HepG2 (cell line): ENCODE measurements around the gene PLEKHA6. TPM values are rescaled to one million over a fixed set of nuclear protein-coding genes. Genes with fewer than 3 reads are reported as not detected.

Experiments used
- BHLHE40 ChIP-seq: IDR thresholded peaks from 2 replicates; pipeline ENCODE4 v1.6.1; 2011; ENCODE audit warnings: low read length, improper control_type of control experiment
- FOXM1 ChIP-seq: sonication (generic); formaldehyde crosslinking; IDR thresholded peaks from 2 replicates; pipeline ENCODE4 v1.5.0; 2020; ENCODE audit warnings: missing genetic modification reagents
- GZF1 ChIP-seq: sonication (generic); formaldehyde crosslinking; IDR thresholded peaks from 2 replicates; pipeline ENCODE4 v1.5.1; 2020; ENCODE audit warnings: mild to moderate bottlenecking, missing genetic modification reagents
- HMGA1 ChIP-seq: sonication (generic); formaldehyde crosslinking; conservative IDR thresholded peaks from 2 replicates; pipeline ENCODE4 v1.4.0; 2020; ENCODE audit warnings: missing genetic modification reagents
- HNRNPUL1 ChIP-seq: fragments of 200-400 bp; formaldehyde crosslinking; IDR thresholded peaks from 2 replicates; pipeline ENCODE4 v1.6.1; 2017; ENCODE audit warnings: low read depth, mild to moderate bottlenecking, low read length, moderate library complexity
- MTERF4 ChIP-seq: sonication (generic); formaldehyde crosslinking; IDR thresholded peaks from 2 replicates; pipeline ENCODE4 v1.8.0; 2023; ENCODE audit warnings: mild to moderate bottlenecking, missing genetic modification reagents
- NCOA5 ChIP-seq: sonication (generic); formaldehyde crosslinking; IDR thresholded peaks from 2 replicates; pipeline ENCODE4 v1.4.0; 2020; ENCODE audit warnings: missing genetic modification reagents
- NR2F1 ChIP-seq, 2 experiments: fragments of 450-650 bp in 1 of 2; formaldehyde crosslinking in 1 of 2; IDR thresholded peaks; 2 replicates each; pipeline versions ENCODE4 v1.5.0 to v1.6.1; 2016 to 2020; ENCODE audit warnings: mild to moderate bottlenecking in 1 of 2, missing compliant biosample characterization in 1 of 2, missing genetic modification reagents in 1 of 2, moderate library complexity in 1 of 2
- PTBP1 ChIP-seq: fragments of 200-400 bp; formaldehyde crosslinking; IDR thresholded peaks from 2 replicates; pipeline ENCODE4 v1.6.1; 2018; ENCODE audit warnings: low read length, low read depth; ENCODE audit not compliant: poor library complexity, severe bottlenecking
- TAF15 ChIP-seq: fragments of 200-400 bp; formaldehyde crosslinking; IDR thresholded peaks from one replicate; pipeline ENCODE4 v1.6.1; 2018; ENCODE audit warnings: mild to moderate bottlenecking, low read depth, low read length; ENCODE audit not compliant: poor library complexity, severe bottlenecking
- ZBTB10 ChIP-seq: sonication (generic); formaldehyde crosslinking; IDR thresholded peaks from 2 replicates; pipeline ENCODE4 v1.4.0; 2020; ENCODE audit warnings: missing genetic modification reagents, borderline replicate concordance
- ZFP1 ChIP-seq: IDR thresholded peaks from 2 replicates; pipeline ENCODE4 v1.6.1; 2016
- ZGPAT ChIP-seq: IDR thresholded peaks from 2 replicates; pipeline ENCODE4 v1.6.1; 2016; ENCODE audit warnings: mild to moderate bottlenecking
- ZNF138 ChIP-seq: sonication (generic); formaldehyde crosslinking; IDR thresholded peaks from 2 replicates; pipeline ENCODE4 v1.5.0; 2020; ENCODE audit warnings: mild to moderate bottlenecking, low read depth, missing genetic modification reagents
- ZNF282 ChIP-seq: fragments of 450-650 bp; IDR thresholded peaks from 2 replicates; pipeline ENCODE4 v1.6.1; 2018; ENCODE audit not compliant: partially characterized antibody
- ZNF549 ChIP-seq: sonication (generic); formaldehyde crosslinking; IDR thresholded peaks from 2 replicates; pipeline ENCODE4 v1.5.0; 2020; ENCODE audit warnings: missing genetic modification reagents
- ZNF703 ChIP-seq: sonication (generic); formaldehyde crosslinking; IDR thresholded peaks from 2 replicates; pipeline ENCODE4 v1.5.1; 2020; ENCODE audit warnings: missing genetic modification reagents, mild to moderate bottlenecking, moderate library complexity, borderline replicate concordance
- polyA plus RNA-seq, 8 experiments: library from polyadenylated mRNA; depleted of rRNA in 3 of 8; stranded (reverse) in 7 of 8; unstranded in 1 of 8; fragments of >200 nt; fragmentation: Illumina TruSeq in 4 of 8; extraction: Trizol in 4 of 8; gene quantifications; 2 replicates each; pipeline versions ENCODE4 v1.2.1 to v1.2.3, GENCODE V29; 2011 to 2016; ENCODE audit warnings: low read depth in 4 of 8, missing spikeins in 1 of 8, mixed read lengths in 1 of 8; ENCODE audit not compliant: insufficient read depth in 1 of 8
- total RNA-seq, 5 experiments: library from RNA; depleted of rRNA; stranded (reverse); fragments of >200 nt; fragmentation: Illumina TruSeq; extraction: Trizol; gene quantifications; 2 replicates each; pipeline ENCODE4 v1.2.3, GENCODE V29; 2016; ENCODE audit warnings: low read depth in 1 of 5
- TF ChIP-seq, protein P1 (sequence below): sonication (generic); formaldehyde crosslinking; IDR thresholded peaks from 2 replicates; pipeline ENCODE4 v1.8.0; 2022; ENCODE audit warnings: mild to moderate bottlenecking, missing genetic modification reagents, moderate library complexity
- TF ChIP-seq, protein P2 (sequence below): sonication (generic); formaldehyde crosslinking; IDR thresholded peaks from 2 replicates; pipeline ENCODE4 v1.8.0; 2022; ENCODE audit warnings: low read depth, missing genetic modification reagents

PLEKHA6 gene
- total and polyA plus RNA-seq, 2 of the 13 experiments (the other 11 are each of a cell fraction or from before 2014, with no cell fraction given): 5.3 to 11.4 TPM

GRCh38 chr1:204213668-204214662 is 145.8 kb downstream of the PLEKHA6 start, which contains the start of gene GOLT1A (continued):
- TF ChIP-seq ZBTB10 (CRISPR knock-in tag): 0 out of 2 replicates have a peak, but pooled peaks have one; percentile 36
- TF ChIP-seq NCOA5: no peak
- TF ChIP-seq PTBP1: no peak
- TF ChIP-seq HNRNPUL1: peak; percentile 97
- TF ChIP-seq FOXM1: no peak
- no peak for TF ChIP-seq HMGA1 (CRISPR knock-in tag)
- peak; percentile 70; the same call in 1 of the 2 replicates for TF ChIP-seq ZGPAT
- TF ChIP-seq ZFP1: no peak
- TF ChIP-seq ZNF138 (CRISPR knock-in tag): 0 out of 2 replicates have a peak, but pooled peaks have one; percentile 41
- TF ChIP-seq MTERF4 (CRISPR knock-in tag): no peak
- no peak; the same call in 1 of the 2 replicates for TF ChIP-seq ZNF703
- no peak for TF ChIP-seq ZNF549 (CRISPR knock-in tag)
- TF ChIP-seq, protein P1, sequence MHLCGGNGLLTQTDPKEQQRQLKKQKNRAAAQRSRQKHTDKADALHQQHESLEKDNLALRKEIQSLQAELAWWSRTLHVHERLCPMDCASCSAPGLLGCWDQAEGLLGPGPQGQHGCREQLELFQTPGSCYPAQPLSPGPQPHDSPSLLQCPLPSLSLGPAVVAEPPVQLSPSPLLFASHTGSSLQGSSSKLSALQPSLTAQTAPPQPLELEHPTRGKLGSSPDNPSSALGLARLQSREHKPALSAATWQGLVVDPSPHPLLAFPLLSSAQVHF (CRISPR knock-in tag): no peak
- TF ChIP-seq, protein P2, sequence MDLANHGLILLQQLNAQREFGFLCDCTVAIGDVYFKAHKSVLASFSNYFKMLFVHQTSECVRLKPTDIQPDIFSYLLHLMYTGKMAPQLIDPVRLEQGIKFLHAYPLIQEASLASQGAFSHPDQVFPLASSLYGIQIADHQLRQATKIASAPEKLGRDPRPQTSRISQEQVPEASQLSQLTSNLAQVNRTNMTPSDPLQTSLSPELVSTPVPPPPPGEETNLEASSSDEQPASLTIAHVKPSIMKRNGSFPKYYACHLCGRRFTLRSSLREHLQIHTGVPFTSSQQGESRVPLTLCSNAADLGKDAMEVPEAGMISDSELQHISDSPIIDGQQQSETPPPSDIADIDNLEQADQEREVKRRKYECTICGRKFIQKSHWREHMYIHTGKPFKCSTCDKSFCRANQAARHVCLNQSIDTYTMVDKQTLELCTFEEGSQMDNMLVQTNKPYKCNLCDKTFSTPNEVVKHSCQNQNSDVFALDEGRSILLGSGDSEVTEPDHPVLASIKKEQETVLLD (CRISPR knock-in tag): peak; percentile 63
- no peak for TF ChIP-seq GZF1 (CRISPR knock-in tag)
- peak; percentile 62 to 80 for TF ChIP-seq NR2F1 (CRISPR knock-in tag; IDR thresholded peaks at IDR 0.05)
- peak; percentile 38; the same call in 1 of the 2 replicates for TF ChIP-seq BHLHE40
- no peak for TF ChIP-seq ZNF282
- TF ChIP-seq TAF15: no peak
